ENCODE measurements around the gene ANK2.

Gene ANK2

GRCh38 chr4:113409181-113409580 lies 359.7 kb downstream of the ANK2 start:
- no peak for TF ChIP-seq GATA3 (IDR thresholded peaks at IDR 0.05; ENCODE audit: low read depth, low read length)
- TF ChIP-seq GATA2 (IDR thresholded peaks at IDR 0.05; ENCODE audit: low read depth, low read length) = no peak

GRCh38 chr4:113410686-113411085 lies 361.2 kb downstream of the ANK2 start:
- TF ChIP-seq GATA2 (IDR thresholded peaks at IDR 0.05; ENCODE audit: low read depth, low read length) (no peak), GATA3 (IDR thresholded peaks at IDR 0.05; ENCODE audit: low read depth, low read length) (no peak)

GRCh38 chr4:113411496-113411938 lies 362.1 kb downstream of the ANK2 start:
- TF ChIP-seq GATA2 (IDR thresholded peaks at IDR 0.05; ENCODE audit: low read depth, low read length) = no peak
- no peak for TF ChIP-seq GATA3 (IDR thresholded peaks at IDR 0.05; ENCODE audit: low read depth, low read length)

- no peak for TF ChIP-seq GATA2 (IDR thresholded peaks at IDR 0.05; ENCODE audit: low read depth, low read length)
- TF ChIP-seq GATA3 (IDR thresholded peaks at IDR 0.05; ENCODE audit: low read depth, low read length) = no peak
These were observed 370.2 kb downstream of the ANK2 start for GRCh38 chr4:113419631-113420030.

GRCh38 chr4:113420938-113421337 lies 371.5 kb downstream of the ANK2 start:
- TF ChIP-seq GATA2 (IDR thresholded peaks at IDR 0.05; ENCODE audit: low read depth, low read length) = no peak
- no peak for TF ChIP-seq GATA3 (IDR thresholded peaks at IDR 0.05; ENCODE audit: low read depth, low read length)

GRCh38 chr4:113423631-113424030 lies 374.2 kb downstream of the ANK2 start:
- TF ChIP-seq GATA3 (IDR thresholded peaks at IDR 0.05; ENCODE audit: low read depth, low read length) = no peak
- no peak for TF ChIP-seq GATA2 (IDR thresholded peaks at IDR 0.05; ENCODE audit: low read depth, low read length)

GRCh38 chr4:113433116-113433515 lies 383.7 kb downstream of the ANK2 start:
- no peak for TF ChIP-seq GATA3 (IDR thresholded peaks at IDR 0.05; ENCODE audit: low read depth, low read length)
- no peak for TF ChIP-seq GATA2 (IDR thresholded peaks at IDR 0.05; ENCODE audit: low read depth, low read length)
